Chondrocyte (in vitro differentiated cells): ENCODE data around the gene UMAD1. TPM values are rescaled to one million over a fixed set of nuclear protein-coding genes. Genes with fewer than 3 reads are reported as not detected.

Experiments used
- DNase-seq: peaks from one replicate; pipeline ENCODE4 v3.0.0; 2021; ENCODE audit warnings: mixed read lengths, low spot score
- H3K27ac Mint-ChIP-seq: one replicate; pipeline ENCODE4 v1.8.0; 2021; ENCODE audit warnings: mild to moderate bottlenecking, moderate library complexity, mixed read lengths; ENCODE audit not compliant: unreplicated experiment
- H3K27me3 Mint-ChIP-seq: 2 replicates; pipeline ENCODE4 v1.8.0; 2021; ENCODE audit warnings: low read depth, mixed read lengths
- H3K36me3 Mint-ChIP-seq: 2 replicates; pipeline ENCODE4 v1.8.0; 2021; ENCODE audit warnings: low read depth, mixed read lengths
- H3K4me1 Mint-ChIP-seq: 2 replicates; pipeline ENCODE4 v1.8.0; 2021; ENCODE audit warnings: low read depth, mild to moderate bottlenecking, mixed read lengths
- H3K4me3 Mint-ChIP-seq: one replicate; pipeline ENCODE4 v1.8.0; 2021; ENCODE audit warnings: mild to moderate bottlenecking, moderate library complexity, mixed read lengths; ENCODE audit not compliant: unreplicated experiment
- H3K9me3 Mint-ChIP-seq: 2 replicates; pipeline ENCODE4 v1.8.0; 2021; ENCODE audit warnings: low read depth, mixed read lengths
- total RNA-seq: library from RNA; stranded (reverse); gene quantifications from 3 replicates; pipeline ENCODE4 v1.2.1, GENCODE V29; 2021
- TF ChIP-seq, protein P1 (sequence below): fragments of 200-600 bp; sonication (generic); IDR thresholded peaks from 2 replicates; pipeline ENCODE4 v1.5.0; 2021; ENCODE audit warnings: antibody characterized with exemption, mild to moderate bottlenecking, moderate library complexity

UMAD1 gene
- total RNA-seq, 1 donor from 2014 or later: 5.5 TPM

DNA sequence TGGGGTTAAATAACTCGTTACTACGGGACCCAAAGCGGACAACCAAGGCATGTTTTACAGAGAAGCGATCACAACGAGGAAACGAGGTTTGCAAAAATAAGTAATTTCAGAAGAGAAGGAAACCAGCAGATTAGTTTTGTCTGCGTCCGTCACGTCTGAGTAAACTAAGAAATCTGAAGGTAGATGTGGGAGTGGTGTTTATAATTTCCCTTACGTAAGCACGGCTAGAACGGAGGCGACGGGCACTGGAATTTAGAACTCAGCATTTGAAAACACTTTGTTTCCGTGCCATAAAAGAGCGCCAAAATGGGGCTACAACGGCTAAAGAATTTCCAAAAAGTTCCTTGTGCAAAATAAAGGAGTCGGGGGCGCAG is 718 bp upstream of the UMAD1 start:
- H3K27ac Mint-ChIP-seq: peak overlapping the region; percentile 94
- H3K4me3 Mint-ChIP-seq: peak overlapping the region; percentile 97
- no peaks in the 10 kb centered on the region for H3K9me3 Mint-ChIP-seq
- TF ChIP-seq, protein P1, sequence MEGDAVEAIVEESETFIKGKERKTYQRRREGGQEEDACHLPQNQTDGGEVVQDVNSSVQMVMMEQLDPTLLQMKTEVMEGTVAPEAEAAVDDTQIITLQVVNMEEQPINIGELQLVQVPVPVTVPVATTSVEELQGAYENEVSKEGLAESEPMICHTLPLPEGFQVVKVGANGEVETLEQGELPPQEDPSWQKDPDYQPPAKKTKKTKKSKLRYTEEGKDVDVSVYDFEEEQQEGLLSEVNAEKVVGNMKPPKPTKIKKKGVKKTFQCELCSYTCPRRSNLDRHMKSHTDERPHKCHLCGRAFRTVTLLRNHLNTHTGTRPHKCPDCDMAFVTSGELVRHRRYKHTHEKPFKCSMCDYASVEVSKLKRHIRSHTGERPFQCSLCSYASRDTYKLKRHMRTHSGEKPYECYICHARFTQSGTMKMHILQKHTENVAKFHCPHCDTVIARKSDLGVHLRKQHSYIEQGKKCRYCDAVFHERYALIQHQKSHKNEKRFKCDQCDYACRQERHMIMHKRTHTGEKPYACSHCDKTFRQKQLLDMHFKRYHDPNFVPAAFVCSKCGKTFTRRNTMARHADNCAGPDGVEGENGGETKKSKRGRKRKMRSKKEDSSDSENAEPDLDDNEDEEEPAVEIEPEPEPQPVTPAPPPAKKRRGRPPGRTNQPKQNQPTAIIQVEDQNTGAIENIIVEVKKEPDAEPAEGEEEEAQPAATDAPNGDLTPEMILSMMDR: no peak
- H3K36me3 Mint-ChIP-seq: peaks cover 4% of the 10 kb centered on the region
- no peaks in the 10 kb centered on the region for H3K27me3 Mint-ChIP-seq
- peaks cover 18% of the 10 kb centered on the region for H3K4me1 Mint-ChIP-seq
- DNase-seq: no peak

DNA sequence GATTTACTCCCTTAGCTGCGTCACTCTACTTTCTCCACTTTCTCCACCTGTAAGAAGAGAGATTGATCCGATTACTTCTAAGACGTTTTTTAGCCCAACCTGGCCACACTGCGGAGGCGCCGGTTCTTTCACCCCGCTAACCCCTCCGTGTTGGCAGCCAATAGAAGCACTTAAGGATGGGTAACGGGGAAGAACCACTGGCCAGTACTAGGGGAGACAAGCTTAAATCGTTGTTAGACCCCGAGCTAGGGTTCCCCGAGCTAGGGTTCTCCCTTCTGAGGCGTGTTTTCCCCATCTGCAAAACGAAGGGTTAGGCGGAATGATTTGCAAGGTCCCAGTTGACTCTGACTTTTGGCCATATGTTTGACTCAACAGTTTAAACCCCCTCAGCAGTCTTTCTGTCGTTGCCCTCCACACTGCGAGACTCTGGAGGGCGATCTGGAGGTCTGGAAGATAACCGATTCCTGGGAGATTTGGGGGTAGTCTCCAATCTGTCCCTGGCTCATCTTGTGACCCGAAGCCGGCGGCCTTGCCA is 644 bp downstream of the UMAD1 start:
- H3K27ac Mint-ChIP-seq: peak overlapping the region; percentile 94
- TF ChIP-seq, protein P1: no peak
- no peaks in the 10 kb centered on the region for H3K27me3 Mint-ChIP-seq
- no peaks in the 10 kb centered on the region for H3K9me3 Mint-ChIP-seq
- DNase-seq: no peak
- peaks cover 18% of the 10 kb centered on the region for H3K4me1 Mint-ChIP-seq
- peaks cover 6% of the 10 kb centered on the region for H3K36me3 Mint-ChIP-seq
- peak overlapping the region; percentile 97 for H3K4me3 Mint-ChIP-seq

DNA sequence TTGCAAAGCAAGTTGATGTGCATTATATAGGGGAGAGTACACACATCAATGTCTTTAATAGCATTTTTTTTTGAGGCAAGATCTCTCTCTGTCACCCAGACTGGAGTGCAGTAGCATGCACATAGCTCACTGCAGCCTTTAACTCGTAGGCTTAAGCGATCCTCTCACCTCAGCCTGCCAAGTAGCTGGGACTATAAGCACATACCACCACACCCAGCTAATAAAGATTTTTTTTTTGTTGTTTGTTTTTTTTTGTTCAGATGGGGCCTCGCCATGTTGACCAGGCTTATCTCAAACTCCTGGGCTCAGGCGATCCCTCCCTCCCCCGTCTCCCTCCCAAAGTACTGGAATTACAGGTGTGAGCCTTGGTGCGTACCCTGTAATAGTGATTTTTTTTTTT is 1.5 kb downstream of the UMAD1 start:
- TF ChIP-seq, protein P1: no peak
- Mint-ChIP-seq H3K4me3 (peak overlapping the region; percentile 97), H3K36me3 (peaks cover 4% of the 10 kb centered on the region), H3K9me3 (no peaks in the 10 kb centered on the region), H3K4me1 (peaks cover 18% of the 10 kb centered on the region), H3K27me3 (no peaks in the 10 kb centered on the region), H3K27ac (no peak overlapping the region)
- DNase-seq: no peak

DNA sequence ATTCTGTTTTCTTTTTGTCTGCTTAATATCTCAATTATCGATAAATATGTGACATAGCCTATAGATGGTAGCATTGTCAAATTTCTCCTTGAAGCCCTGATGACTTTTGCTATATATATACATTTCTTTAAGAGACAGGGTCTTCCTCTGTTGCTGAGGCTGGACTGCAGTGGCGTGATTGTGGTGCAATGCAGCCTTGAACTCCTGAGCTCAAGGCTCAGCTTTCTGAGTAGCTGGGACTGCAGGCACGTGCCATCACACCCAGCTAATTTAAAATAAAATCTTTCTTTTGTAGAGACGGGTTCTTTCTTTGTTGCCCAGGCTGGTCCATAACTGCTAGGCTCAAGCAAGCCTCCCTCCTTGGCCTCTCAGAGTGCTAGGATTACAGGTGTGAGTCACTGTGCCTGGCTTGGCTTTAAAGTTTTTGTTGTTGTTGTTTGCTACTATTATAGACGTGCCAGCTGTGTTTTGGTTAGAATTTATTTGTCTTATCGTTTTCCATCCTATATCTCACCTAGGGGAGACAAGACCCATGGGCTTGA is 7.0 kb downstream of the UMAD1 start:
- no peak overlapping the region for H3K27ac Mint-ChIP-seq
- DNase-seq: no peak
- no peaks in the 10 kb centered on the region for H3K9me3 Mint-ChIP-seq
- H3K4me3 Mint-ChIP-seq: no peak overlapping the region
- H3K36me3 Mint-ChIP-seq: peaks cover 4% of the 10 kb centered on the region
- TF ChIP-seq, protein P1: no peak
- H3K27me3 Mint-ChIP-seq: no peaks in the 10 kb centered on the region
- no peaks in the 10 kb centered on the region for H3K4me1 Mint-ChIP-seq

DNA sequence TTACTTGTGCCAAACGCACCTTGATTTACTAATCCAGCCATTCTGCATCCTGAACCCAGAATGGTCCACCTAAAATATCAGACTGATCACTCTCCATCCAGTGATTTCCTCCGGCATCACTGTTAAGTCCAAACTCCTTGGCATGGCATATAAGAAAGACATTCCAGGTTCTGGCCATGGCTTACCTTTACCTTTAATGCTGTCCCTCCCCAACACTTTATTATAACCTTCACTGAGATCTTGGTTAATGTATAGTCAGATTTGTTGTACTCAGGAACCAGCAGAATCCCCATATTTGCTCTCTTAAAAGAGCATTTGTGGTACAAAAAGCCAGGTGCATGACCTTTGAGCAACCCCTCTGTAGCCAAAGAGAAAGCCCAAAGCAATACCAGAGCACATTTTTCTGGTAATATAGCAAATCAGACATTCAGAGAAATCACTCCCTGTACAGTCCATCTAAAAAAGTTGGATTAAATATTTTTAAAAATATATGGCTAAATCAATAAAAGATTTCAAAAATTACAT is 10.2 kb downstream of the UMAD1 start:
- Mint-ChIP-seq H3K27ac (no peak overlapping the region), H3K4me1 (no peaks in the 10 kb centered on the region), H3K4me3 (no peak overlapping the region), H3K9me3 (no peaks in the 10 kb centered on the region), H3K27me3 (no peaks in the 10 kb centered on the region), H3K36me3 (peaks cover under 1% of the 10 kb centered on the region)
- TF ChIP-seq, protein P1: no peak
- no peak for DNase-seq
